ENCODE measurements around the gene IL10RA.

The IL10RA gene

GRCh38 chr11:118048472-118049370, 62.5 kb downstream of the IL10RA start:
- DNase-seq = peak; percentile 29

- DNase-seq = no peak
Observed at GRCh38 chr11:118049771-118050170, 63.6 kb downstream of the IL10RA start.

- no peak for DNase-seq
Observed at GRCh38 chr11:118050208-118050891, 64.2 kb downstream of the IL10RA start.

Data from CD4-positive, alpha-beta T cell treated with Interleukin-4 for 4 hours (primary cell).